ENCODE measurements around the gene LHPP.

LHPP gene

DNA sequence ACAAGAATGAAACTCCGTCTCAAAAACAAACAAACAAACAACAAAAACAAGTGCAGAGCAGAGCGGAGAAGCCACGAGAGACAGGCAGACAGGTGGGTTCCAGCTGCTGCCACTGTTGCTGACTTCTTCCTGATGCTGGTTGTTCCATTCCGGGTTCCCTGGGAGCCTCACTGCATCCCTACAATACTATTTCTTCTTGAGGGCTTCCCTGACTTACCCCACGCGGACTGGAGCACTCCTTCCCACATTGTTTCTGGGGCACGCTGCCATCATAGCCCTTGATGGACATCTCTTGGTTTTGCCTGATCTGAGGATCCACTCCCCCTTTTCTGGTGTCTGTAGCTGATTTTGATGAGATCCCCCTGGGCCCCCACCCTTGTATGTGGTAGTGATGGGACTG is 6.2 kb upstream of the LHPP start:
- H3K27me3 ChIP-seq (replicated peaks; ENCODE audit: control insufficient read depth, insufficient read depth, low read length) = no peaks in the 10 kb centered on the region; the same call in 1 of the 2 replicates
- DNase-seq (ENCODE audit: extremely low read depth, insufficient read length) = no peak
- no peak overlapping the region for H3K4me3 ChIP-seq (replicated peaks; ENCODE audit: low read depth, low read length)
- H3K36me3 ChIP-seq (ENCODE audit: control insufficient read depth, insufficient read depth, low read length) = no peaks in the 10 kb centered on the region
- TF ChIP-seq, protein P1, sequence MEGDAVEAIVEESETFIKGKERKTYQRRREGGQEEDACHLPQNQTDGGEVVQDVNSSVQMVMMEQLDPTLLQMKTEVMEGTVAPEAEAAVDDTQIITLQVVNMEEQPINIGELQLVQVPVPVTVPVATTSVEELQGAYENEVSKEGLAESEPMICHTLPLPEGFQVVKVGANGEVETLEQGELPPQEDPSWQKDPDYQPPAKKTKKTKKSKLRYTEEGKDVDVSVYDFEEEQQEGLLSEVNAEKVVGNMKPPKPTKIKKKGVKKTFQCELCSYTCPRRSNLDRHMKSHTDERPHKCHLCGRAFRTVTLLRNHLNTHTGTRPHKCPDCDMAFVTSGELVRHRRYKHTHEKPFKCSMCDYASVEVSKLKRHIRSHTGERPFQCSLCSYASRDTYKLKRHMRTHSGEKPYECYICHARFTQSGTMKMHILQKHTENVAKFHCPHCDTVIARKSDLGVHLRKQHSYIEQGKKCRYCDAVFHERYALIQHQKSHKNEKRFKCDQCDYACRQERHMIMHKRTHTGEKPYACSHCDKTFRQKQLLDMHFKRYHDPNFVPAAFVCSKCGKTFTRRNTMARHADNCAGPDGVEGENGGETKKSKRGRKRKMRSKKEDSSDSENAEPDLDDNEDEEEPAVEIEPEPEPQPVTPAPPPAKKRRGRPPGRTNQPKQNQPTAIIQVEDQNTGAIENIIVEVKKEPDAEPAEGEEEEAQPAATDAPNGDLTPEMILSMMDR (IDR thresholded peaks at IDR 0.05; ENCODE audit: insufficient read depth, low read length, poor library complexity, severe bottlenecking) = no peak

DNA sequence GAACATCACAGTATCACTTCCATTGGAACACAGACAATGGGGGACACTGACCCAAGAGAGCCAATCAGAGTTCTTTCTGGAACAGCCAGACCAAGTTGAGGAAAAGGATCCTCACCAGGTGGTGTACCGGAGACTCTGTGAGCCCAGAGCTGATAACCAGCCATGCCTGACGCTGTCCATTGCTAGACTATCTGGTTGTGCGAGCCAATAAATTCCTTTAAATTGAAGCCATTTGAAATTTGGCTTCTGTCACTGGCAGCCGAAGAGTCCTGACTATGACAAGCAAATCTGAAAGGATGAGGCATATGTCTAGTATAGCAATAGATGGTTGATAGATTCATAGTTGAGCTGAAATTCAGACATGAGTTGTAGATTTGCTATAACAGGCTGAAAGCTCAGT is 3.1 kb upstream of the LHPP start:
- no peak for DNase-seq (ENCODE audit: extremely low read depth, insufficient read length)
- Histone ChIP-seq H3K4me3 (replicated peaks; ENCODE audit: low read depth, low read length) (no peak overlapping the region), H3K36me3 (ENCODE audit: control insufficient read depth, insufficient read depth, low read length) (no peaks in the 10 kb centered on the region), H3K27me3 (replicated peaks; ENCODE audit: control insufficient read depth, insufficient read depth, low read length) (no peaks in the 10 kb centered on the region; the same call in 1 of the 2 replicates)
- TF ChIP-seq, protein P1 (IDR thresholded peaks at IDR 0.05; ENCODE audit: insufficient read depth, low read length, poor library complexity, severe bottlenecking) = no peak

DNA sequence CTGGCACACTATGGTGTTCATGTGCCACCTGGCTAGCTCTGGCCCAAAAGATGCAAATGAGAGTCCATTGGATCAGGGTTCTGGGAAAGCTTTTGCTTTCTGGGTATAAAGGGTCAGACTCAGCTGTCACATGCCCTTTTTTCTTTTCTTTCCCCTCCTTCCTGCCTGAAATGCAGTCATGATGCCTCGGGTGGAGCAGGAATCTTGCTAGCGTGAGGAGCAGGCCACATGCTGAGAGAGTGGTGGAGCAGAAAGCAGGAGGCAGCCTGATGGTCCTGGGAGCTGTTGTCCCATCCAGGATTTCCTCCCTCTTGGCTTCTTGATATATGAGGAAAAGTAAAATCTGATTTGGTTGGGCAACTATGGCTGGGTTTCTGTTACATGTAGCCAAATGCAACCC is 2.7 kb upstream of the LHPP start:
- no peaks in the 10 kb centered on the region for H3K36me3 ChIP-seq (ENCODE audit: control insufficient read depth, insufficient read depth, low read length)
- no peaks in the 10 kb centered on the region; the same call in 1 of the 2 replicates for H3K27me3 ChIP-seq (replicated peaks; ENCODE audit: control insufficient read depth, insufficient read depth, low read length)

DNA sequence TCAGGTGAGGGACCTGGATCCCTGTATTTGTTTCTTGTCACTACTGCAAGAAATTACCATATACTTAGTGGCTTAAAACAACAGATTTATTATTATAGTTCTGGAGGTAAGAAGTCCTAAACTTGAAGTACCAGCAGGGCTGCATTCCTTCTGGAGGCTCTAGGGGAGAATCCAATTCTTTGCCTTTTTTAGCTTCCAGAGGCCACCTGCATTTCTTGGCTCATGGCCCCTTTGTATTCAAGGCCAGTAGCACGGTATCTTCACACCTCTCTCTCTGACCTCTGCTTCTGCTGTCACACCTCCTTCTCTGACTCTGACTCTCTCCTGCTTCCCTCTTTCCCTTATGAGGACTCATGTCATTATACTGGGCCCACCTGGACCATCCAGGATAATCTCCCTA is 2.2 kb upstream of the LHPP start:
- no peak overlapping the region for H3K4me3 ChIP-seq (replicated peaks; ENCODE audit: low read depth, low read length)
- no peak for DNase-seq (ENCODE audit: extremely low read depth, insufficient read length)
- TF ChIP-seq, protein P1 (IDR thresholded peaks at IDR 0.05; ENCODE audit: insufficient read depth, low read length, poor library complexity, severe bottlenecking) = no peak

More for the DNA sequence above, 2.7 kb upstream of the LHPP start:
- no peak for DNase-seq (ENCODE audit: extremely low read depth, insufficient read length)
- no peak overlapping the region for H3K4me3 ChIP-seq (replicated peaks; ENCODE audit: low read depth, low read length)
- TF ChIP-seq, protein P1 (IDR thresholded peaks at IDR 0.05; ENCODE audit: insufficient read depth, low read length, poor library complexity, severe bottlenecking) = no peak

DNA sequence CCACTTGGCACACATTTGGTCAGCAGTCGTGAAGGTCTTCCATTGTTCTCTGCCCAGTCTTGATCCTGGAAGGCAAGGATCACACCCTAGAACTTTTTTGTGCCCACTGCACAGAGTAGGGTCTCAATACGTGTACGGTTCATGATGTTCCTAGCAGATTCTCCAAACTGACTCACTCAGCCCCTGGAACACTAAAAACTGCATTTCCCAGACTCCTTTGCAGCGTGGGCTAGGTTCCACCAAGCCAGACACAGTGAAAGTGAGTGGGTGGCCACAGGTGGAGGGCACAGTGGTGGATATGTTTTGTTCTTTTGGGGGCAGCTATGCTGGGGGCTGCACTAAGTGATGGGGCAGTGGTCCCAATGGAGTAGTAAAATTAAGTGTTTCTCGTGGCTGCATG is 1.5 kb upstream of the LHPP start:
- no peak for DNase-seq (ENCODE audit: extremely low read depth, insufficient read length)
- no peaks in the 10 kb centered on the region for H3K27me3 ChIP-seq (replicated peaks; ENCODE audit: control insufficient read depth, insufficient read depth, low read length)
- no peak overlapping the region for H3K4me3 ChIP-seq (replicated peaks; ENCODE audit: low read depth, low read length)
- TF ChIP-seq, protein P1 (IDR thresholded peaks at IDR 0.05; ENCODE audit: insufficient read depth, low read length, poor library complexity, severe bottlenecking) = no peak
- no peaks in the 10 kb centered on the region for H3K36me3 ChIP-seq (ENCODE audit: control insufficient read depth, insufficient read depth, low read length)

More for the DNA sequence above, 2.2 kb upstream of the LHPP start:
- no peaks in the 10 kb centered on the region; the same call in 1 of the 2 replicates for H3K27me3 ChIP-seq (replicated peaks; ENCODE audit: control insufficient read depth, insufficient read depth, low read length)
- no peaks in the 10 kb centered on the region for H3K36me3 ChIP-seq (ENCODE audit: control insufficient read depth, insufficient read depth, low read length)

DNA sequence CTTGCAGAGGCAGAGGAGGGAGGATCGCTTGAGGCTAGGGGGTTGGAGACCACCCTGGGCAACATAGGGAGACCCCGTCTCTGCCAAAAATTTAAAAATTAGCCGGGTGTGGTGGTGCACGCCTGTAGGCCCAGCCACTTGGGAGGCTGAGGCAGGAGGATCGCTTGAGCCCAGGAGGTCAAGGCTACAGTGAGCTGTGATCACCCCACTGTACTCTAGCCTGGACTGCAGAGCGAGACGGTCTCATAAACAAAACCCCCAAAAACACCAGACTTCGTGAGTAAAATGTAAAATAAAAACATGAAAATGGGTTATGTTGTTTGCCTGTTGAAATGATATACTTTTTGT is 699 bp downstream of the LHPP start:
- Histone ChIP-seq H3K36me3 (ENCODE audit: control insufficient read depth, insufficient read depth, low read length) (no peaks in the 10 kb centered on the region), H3K27me3 (replicated peaks; ENCODE audit: control insufficient read depth, insufficient read depth, low read length) (no peaks in the 10 kb centered on the region), H3K4me3 (replicated peaks; ENCODE audit: low read depth, low read length) (peak overlapping the region; percentile 80)
- TF ChIP-seq, protein P1 (IDR thresholded peaks at IDR 0.05; ENCODE audit: insufficient read depth, low read length, poor library complexity, severe bottlenecking) = no peak
- no peak for DNase-seq (ENCODE audit: extremely low read depth, insufficient read length)
